Upper lobe of left lung (tissue), 6 donors: ENCODE data around the gene ATP11A. TPM values are rescaled to one million over a fixed set of nuclear protein-coding genes. Genes with fewer than 3 reads are reported as not detected.
"Not testable (repeated sequence)": the region's sequence is repeated elsewhere in the genome, so short reads cannot be mapped to it uniquely, and the experiment has no call there.

Experiments
- ATAC-seq, 2 donors: fragments of 200-7000 bp; cut with Tn5 transposase; one replicate each; pipeline ENCODE4 v1.9.1; 2022; ENCODE audit warnings: mild to moderate bottlenecking in 2 of 2, moderate library complexity in 2 of 2; ENCODE audit not compliant: low FRiP score in 2 of 2
- DNase-seq, 2 donors: peaks; one replicate each; pipeline ENCODE4 v3.0.0-alpha.2; 2019 to 2020
- H3K27ac ChIP-seq, 4 donors: fragments of 200-600 bp; sonication (generic); one replicate each; pipeline ENCODE4 v1.5.1; 2016 to 2019
- H3K27me3 ChIP-seq, 4 donors: fragments of 200-600 bp; sonication (generic); one replicate each; pipeline ENCODE4 v1.5.1; 2017 to 2019
- H3K36me3 ChIP-seq, 4 donors: fragments of 200-600 bp; sonication (generic); one replicate each; pipeline ENCODE4 v1.5.1; 2016 to 2019
- H3K4me1 ChIP-seq, 4 donors: fragments of 200-600 bp; sonication (generic); one replicate each; pipeline ENCODE4 v1.5.1; 2018 to 2019
- H3K4me3 ChIP-seq, 4 donors: fragments of 200-600 bp; sonication (generic); one replicate each; pipeline ENCODE4 v1.5.1; 2017 to 2019; ENCODE audit warnings: mild to moderate bottlenecking in 2 of 4, moderate library complexity in 1 of 4
- H3K9me3 ChIP-seq, 4 donors: fragments of 200-600 bp; sonication (generic); one replicate each; pipeline ENCODE4 v1.5.1; 2018 to 2019
- CTCF ChIP-seq, 6 experiments: fragments of 450-650 bp in 4 of 6; fragments of 200-600 bp in 2 of 6; sonication (generic) in 2 of 6; IDR thresholded peaks; one replicate each; pipeline ENCODE4 v1.5.1; 2016 to 2019; ENCODE audit warnings: antibody characterized with exemption in 6 of 6
- EP300 ChIP-seq, 4 donors: sonication (generic); formaldehyde crosslinking; IDR thresholded peaks; one replicate each; pipeline ENCODE4 v1.5.1; 2017; ENCODE audit warnings: antibody characterized with exemption in 4 of 4, control low read depth in 2 of 4
- POLR2A ChIP-seq, 4 donors: fragments of 450-650 bp; IDR thresholded peaks; one replicate each; pipeline ENCODE4 v1.5.1; 2016 to 2017; ENCODE audit warnings: antibody characterized with exemption in 4 of 4, mild to moderate bottlenecking in 2 of 4
- POLR2AphosphoS5 ChIP-seq, 2 donors: sonication (generic); formaldehyde crosslinking; IDR thresholded peaks; one replicate each; pipeline ENCODE4 v1.5.1; 2017; ENCODE audit warnings: antibody characterized with exemption in 2 of 2
- WGBS, 2 donors: methylation state at CpG; one replicate each; pipeline ENCODE4 v1.1.5; 2017 to 2018; 5-methylcytosine and 5-hydroxymethylcytosine counted together
- total RNA-seq, 6 donors: library from RNA; depleted of rRNA in 4 of 6; stranded (reverse); fragments of >200 nt in 4 of 6; gene quantifications; one replicate each; pipeline versions ENCODE4 v1.1.0 to v1.2.1, GENCODE V29; 2016 to 2021
- donor health status: DM: no; HTN: no; CAD: no; lungs with moderate emphysema.
- donor health status: DM: no; HTN: yes; CAD: no; lungs with severe emphysema.

The ATP11A gene
- total RNA-seq, 6 donors from 2014 or later: 159 to 285 (median 260) TPM

- DNase-seq (no peak), ATAC-seq (peak in 1 of 2 donors; percentile 3)
- TF ChIP-seq EP300 (IDR thresholded peaks at IDR 0.05): no peak
- TF ChIP-seq CTCF (IDR thresholded peaks at IDR 0.05): no peak
- no peak for TF ChIP-seq POLR2AphosphoS5 (IDR thresholded peaks at IDR 0.05)
- TF ChIP-seq POLR2A (IDR thresholded peaks at IDR 0.05): no peak
- H3K9me3 ChIP-seq: no peaks in the 10 kb centered on the region
- H3K36me3 ChIP-seq: peaks cover 9 to 38% (median 22%) of the 10 kb centered on the region in 4 donors
- no peaks in the 10 kb centered on the region for H3K27me3 ChIP-seq
- WGBS, 2 donors: 89% methylated on average over 23 to 29 of the region's 29 CpGs
- peaks cover 5 to 44% (median 34%) of the 10 kb centered on the region in 4 donors for H3K4me1 ChIP-seq
- no peak overlapping the region for H3K4me3 ChIP-seq
- H3K27ac ChIP-seq: peak overlapping the region; percentile 40 to 85 (median 70)
Measured at GRCh38 chr13:112784811-112785482, 95.1 kb downstream of the ATP11A start.

- WGBS, 2 donors: 94 to 96% methylated on average over 14 to 16 of the region's 16 CpGs
Measured at GRCh38 chr13:112785483-112785856, 95.6 kb downstream of the ATP11A start.

GRCh38 chr13:112786810-112787209, 97.0 kb downstream of the ATP11A start:
- H3K27ac ChIP-seq, H3K27me3 ChIP-seq, DNase-seq, H3K9me3 ChIP-seq, H3K4me3 ChIP-seq, ATAC-seq: not testable (repeated sequence)
- H3K36me3 ChIP-seq: peaks cover 9 to 40% (median 22%) of the 10 kb centered on the region in 4 donors
- 89 to 100% methylated on average over 13 to 14 of the region's 14 CpGs for WGBS, 2 donors
- peaks cover 5 to 38% (median 34%) of the 10 kb centered on the region in 4 donors for H3K4me1 ChIP-seq

More at GRCh38 chr13:112785483-112785856, 95.6 kb downstream of the ATP11A start:
- ATAC-seq (no peak), DNase-seq (no peak)
- Histone ChIP-seq H3K9me3 (no peaks in the 10 kb centered on the region), H3K27ac (peak overlapping the region in 2 of 4 donors; percentile 61 to 85), H3K36me3 (peaks cover 9 to 38% (median 22%) of the 10 kb centered on the region in 4 donors), H3K4me3 (no peak overlapping the region), H3K27me3 (no peaks in the 10 kb centered on the region), H3K4me1 (peaks cover 5 to 42% (median 33%) of the 10 kb centered on the region in 4 donors)
- TF ChIP-seq EP300 (IDR thresholded peaks at IDR 0.05) (no peak), POLR2A (IDR thresholded peaks at IDR 0.05) (no peak), POLR2AphosphoS5 (IDR thresholded peaks at IDR 0.05) (no peak), CTCF (IDR thresholded peaks at IDR 0.05) (no peak)

GRCh38 chr13:112790735-112791641, 101.2 kb downstream of the ATP11A start:
- peak; percentile 23 to 73 for DNase-seq
- TF ChIP-seq POLR2A (IDR thresholded peaks at IDR 0.05) (no peak), POLR2AphosphoS5 (IDR thresholded peaks at IDR 0.05) (no peak), EP300 (IDR thresholded peaks at IDR 0.05) (no peak), CTCF (IDR thresholded peaks at IDR 0.05) (no peak)

More at GRCh38 chr13:112790735-112791641, 101.2 kb downstream of the ATP11A start:
- Histone ChIP-seq H3K36me3 (peaks cover 9 to 33% (median 15%) of the 10 kb centered on the region in 4 donors), H3K4me3 (peak overlapping the region in 2 of 4 donors; percentile 0 to 27), H3K27me3 (no peaks in the 10 kb centered on the region), H3K27ac (peak overlapping the region in 3 of 4 donors; percentile 68 to 85 (median 81)), H3K4me1 (peaks cover 13 to 35% (median 23%) of the 10 kb centered on the region in 4 donors), H3K9me3 (no peaks in the 10 kb centered on the region)
- 77 to 81% methylated on average over 16 of the region's 18 CpGs for WGBS, 2 donors
- ATAC-seq: peak; percentile 56 to 71
